ENCODE data around the gene CGNL1. TPM values are rescaled to one million over a fixed set of nuclear protein-coding genes. Genes with fewer than 3 reads are reported as not detected.

The CGNL1 gene
- total RNA-seq, 1 donor from 2014 or later = 5.4 TPM

DNA sequence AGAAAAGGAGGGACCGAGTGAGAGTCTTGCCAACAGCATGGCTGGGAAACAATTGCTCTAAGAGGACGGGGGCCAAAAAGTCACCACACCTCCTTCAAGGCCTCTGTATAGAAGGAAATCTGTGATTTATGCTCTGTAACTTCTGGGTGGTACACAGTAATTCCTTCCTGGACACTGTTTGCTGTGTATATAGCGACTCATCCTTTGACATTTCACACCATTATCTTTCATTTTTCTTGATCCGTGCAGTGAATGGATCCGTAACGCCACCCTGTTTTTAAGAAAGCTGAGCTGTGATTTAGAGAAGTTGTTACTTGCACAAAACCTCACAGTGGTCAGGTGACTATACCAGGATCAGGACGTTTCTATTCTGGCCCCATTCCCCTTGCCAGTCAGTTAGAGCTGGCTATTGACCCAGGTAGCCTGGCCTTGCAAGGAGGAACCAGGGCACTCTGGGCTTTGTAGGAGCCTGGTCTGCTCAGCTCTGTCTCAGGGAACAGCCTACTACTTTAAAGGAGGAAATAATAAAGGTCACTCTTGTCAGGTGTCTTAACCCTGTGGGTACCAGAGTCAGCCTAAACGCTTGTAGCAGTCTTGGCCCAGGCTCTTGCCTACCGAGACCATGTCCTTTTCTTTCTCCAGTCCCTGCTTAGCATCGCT, 128.9 kb downstream of the CGNL1 start:
- H3K4me3 Mint-ChIP-seq (ENCODE audit: unreplicated experiment) = no peak overlapping the region
- no peak overlapping the region for H3K27ac Mint-ChIP-seq (ENCODE audit: unreplicated experiment)
- TF ChIP-seq, protein P1, sequence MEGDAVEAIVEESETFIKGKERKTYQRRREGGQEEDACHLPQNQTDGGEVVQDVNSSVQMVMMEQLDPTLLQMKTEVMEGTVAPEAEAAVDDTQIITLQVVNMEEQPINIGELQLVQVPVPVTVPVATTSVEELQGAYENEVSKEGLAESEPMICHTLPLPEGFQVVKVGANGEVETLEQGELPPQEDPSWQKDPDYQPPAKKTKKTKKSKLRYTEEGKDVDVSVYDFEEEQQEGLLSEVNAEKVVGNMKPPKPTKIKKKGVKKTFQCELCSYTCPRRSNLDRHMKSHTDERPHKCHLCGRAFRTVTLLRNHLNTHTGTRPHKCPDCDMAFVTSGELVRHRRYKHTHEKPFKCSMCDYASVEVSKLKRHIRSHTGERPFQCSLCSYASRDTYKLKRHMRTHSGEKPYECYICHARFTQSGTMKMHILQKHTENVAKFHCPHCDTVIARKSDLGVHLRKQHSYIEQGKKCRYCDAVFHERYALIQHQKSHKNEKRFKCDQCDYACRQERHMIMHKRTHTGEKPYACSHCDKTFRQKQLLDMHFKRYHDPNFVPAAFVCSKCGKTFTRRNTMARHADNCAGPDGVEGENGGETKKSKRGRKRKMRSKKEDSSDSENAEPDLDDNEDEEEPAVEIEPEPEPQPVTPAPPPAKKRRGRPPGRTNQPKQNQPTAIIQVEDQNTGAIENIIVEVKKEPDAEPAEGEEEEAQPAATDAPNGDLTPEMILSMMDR (IDR thresholded peaks at IDR 0.05; ENCODE audit: partially characterized antibody, unreplicated experiment) = no peak
- peaks cover 9% of the 10 kb centered on the region for H3K4me1 Mint-ChIP-seq (ENCODE audit: low read depth, unreplicated experiment)
- no peak for DNase-seq
- H3K36me3 Mint-ChIP-seq (ENCODE audit: unreplicated experiment) = no peaks in the 10 kb centered on the region
- peaks cover 2% of the 10 kb centered on the region for H3K27me3 Mint-ChIP-seq (ENCODE audit: unreplicated experiment)
- no peaks in the 10 kb centered on the region for H3K9me3 Mint-ChIP-seq (ENCODE audit: unreplicated experiment)

DNA sequence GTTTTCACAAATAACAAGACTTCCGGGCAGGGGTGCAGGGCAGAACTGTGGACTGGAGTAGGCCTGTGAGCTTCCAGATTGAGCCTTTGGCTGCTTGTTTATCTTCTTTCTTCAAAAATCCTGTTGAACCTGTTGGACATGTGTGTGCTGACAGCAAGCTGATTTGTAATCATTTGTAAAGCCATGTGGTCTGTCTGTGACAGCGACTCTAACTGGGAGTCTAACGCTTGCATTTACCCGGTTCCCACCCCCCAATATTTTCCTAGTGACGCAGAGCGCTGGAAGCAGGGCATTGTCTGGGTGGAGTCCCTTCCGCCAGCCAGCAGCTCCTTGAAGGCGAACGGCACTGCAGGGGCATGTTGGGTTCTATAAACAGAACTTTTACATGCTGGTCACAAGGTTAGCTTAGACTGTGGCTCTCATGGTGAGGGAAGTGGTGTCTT, 129.7 kb downstream of the CGNL1 start:
- peaks cover 2% of the 10 kb centered on the region for H3K27me3 Mint-ChIP-seq (ENCODE audit: unreplicated experiment)
- H3K36me3 Mint-ChIP-seq (ENCODE audit: unreplicated experiment) = no peaks in the 10 kb centered on the region
- H3K4me3 Mint-ChIP-seq (ENCODE audit: unreplicated experiment) = no peak overlapping the region
- no peak overlapping the region for H3K27ac Mint-ChIP-seq (ENCODE audit: unreplicated experiment)
- no peak for DNase-seq
- TF ChIP-seq, protein P1 (IDR thresholded peaks at IDR 0.05; ENCODE audit: partially characterized antibody, unreplicated experiment) = no peak
- H3K9me3 Mint-ChIP-seq (ENCODE audit: unreplicated experiment) = no peaks in the 10 kb centered on the region
- H3K4me1 Mint-ChIP-seq (ENCODE audit: low read depth, unreplicated experiment) = peaks cover 9% of the 10 kb centered on the region

DNA sequence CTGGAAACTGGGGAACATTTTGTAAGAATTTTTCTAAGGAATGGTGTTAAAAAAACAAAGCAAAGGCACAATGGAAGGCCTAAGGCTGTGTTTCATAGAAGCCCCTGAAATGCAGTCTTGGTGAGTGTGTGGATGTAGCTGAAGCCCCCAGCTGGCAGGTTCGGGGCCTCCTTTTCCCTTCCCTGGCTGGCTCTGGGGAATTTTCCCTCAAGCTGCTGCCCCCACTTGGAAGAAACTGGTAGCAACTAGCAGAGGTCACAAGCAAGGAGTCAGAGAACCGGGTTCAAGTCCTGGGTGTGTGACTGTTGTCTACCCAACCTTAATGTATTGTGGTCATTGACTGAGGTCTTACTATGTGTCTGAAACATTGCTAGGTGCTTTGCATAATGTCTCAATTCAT, 130.1 kb downstream of the CGNL1 start:
- H3K9me3 Mint-ChIP-seq (ENCODE audit: unreplicated experiment) = no peaks in the 10 kb centered on the region
- peaks cover 2% of the 10 kb centered on the region for H3K27me3 Mint-ChIP-seq (ENCODE audit: unreplicated experiment)
- no peak overlapping the region for H3K27ac Mint-ChIP-seq (ENCODE audit: unreplicated experiment)
- H3K36me3 Mint-ChIP-seq (ENCODE audit: unreplicated experiment) = no peaks in the 10 kb centered on the region
- DNase-seq = no peak
- H3K4me3 Mint-ChIP-seq (ENCODE audit: unreplicated experiment) = no peak overlapping the region
- H3K4me1 Mint-ChIP-seq (ENCODE audit: low read depth, unreplicated experiment) = peaks cover 9% of the 10 kb centered on the region
- TF ChIP-seq, protein P1 (IDR thresholded peaks at IDR 0.05; ENCODE audit: partially characterized antibody, unreplicated experiment) = no peak

DNA sequence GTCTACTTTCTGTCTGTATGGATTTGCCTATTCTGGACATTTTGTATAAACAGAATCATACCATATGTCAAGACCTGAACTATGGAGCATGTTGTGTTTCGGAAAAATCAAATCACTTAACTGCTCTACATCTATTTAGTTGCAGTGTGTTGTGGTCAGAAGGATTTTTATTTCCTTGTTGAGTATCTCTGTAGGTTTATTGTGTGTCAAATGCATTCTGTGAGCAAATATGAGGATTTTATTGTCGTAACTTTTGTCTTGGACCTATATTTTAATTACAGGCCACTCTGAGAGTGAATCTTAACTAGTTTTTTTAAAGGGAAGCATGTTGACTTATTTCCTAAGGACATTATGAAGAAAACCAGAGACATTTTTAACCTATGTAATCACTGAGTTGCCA, 130.8 kb downstream of the CGNL1 start:
- Mint-ChIP-seq H3K27me3 (ENCODE audit: unreplicated experiment) (peaks cover 2% of the 10 kb centered on the region), H3K4me1 (ENCODE audit: low read depth, unreplicated experiment) (peaks cover 9% of the 10 kb centered on the region), H3K4me3 (ENCODE audit: unreplicated experiment) (no peak overlapping the region), H3K9me3 (ENCODE audit: unreplicated experiment) (no peaks in the 10 kb centered on the region), H3K27ac (ENCODE audit: unreplicated experiment) (no peak overlapping the region), H3K36me3 (ENCODE audit: unreplicated experiment) (no peaks in the 10 kb centered on the region)
- no peak for DNase-seq
- TF ChIP-seq, protein P1 (IDR thresholded peaks at IDR 0.05; ENCODE audit: partially characterized antibody, unreplicated experiment) = no peak

DNA sequence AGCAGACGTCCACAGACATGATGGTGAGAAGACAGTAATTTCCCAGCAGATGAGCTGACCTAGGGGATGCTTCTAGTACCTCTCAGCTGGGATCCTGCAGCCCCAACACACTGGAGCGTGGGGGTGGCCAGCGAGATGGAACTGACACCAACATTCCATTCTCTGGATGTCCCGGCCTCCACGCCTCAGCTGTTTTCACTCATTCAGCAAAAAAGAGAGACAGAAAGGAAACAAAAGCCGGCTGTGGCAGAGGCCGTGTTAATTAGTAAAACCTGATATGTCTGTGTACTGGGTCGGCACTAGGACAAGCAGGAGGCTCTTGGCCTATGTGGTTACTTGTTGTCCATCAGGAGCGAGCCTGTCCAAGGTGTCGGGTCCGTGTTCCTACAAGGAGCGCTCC, 132.8 kb downstream of the CGNL1 start:
- Mint-ChIP-seq H3K27ac (ENCODE audit: unreplicated experiment) (no peak overlapping the region), H3K4me1 (ENCODE audit: low read depth, unreplicated experiment) (peaks cover 7% of the 10 kb centered on the region), H3K27me3 (ENCODE audit: unreplicated experiment) (no peaks in the 10 kb centered on the region), H3K9me3 (ENCODE audit: unreplicated experiment) (no peaks in the 10 kb centered on the region), H3K36me3 (ENCODE audit: unreplicated experiment) (no peaks in the 10 kb centered on the region), H3K4me3 (ENCODE audit: unreplicated experiment) (no peak overlapping the region)
- DNase-seq = no peak
- TF ChIP-seq, protein P1 (IDR thresholded peaks at IDR 0.05; ENCODE audit: partially characterized antibody, unreplicated experiment) = no peak

Measured in glutamatergic neuron (in vitro differentiated cells).